HCT116 (cell line): ENCODE data around the gene HSPA2. TPM values are rescaled to one million over a fixed set of nuclear protein-coding genes. Genes with fewer than 3 reads are reported as not detected.

Experiments
- ATAC-seq: fragments of 200-7000 bp; cut with Tn5 transposase; 2 replicates; pipeline ENCODE4 v1.9.1; 2020; ENCODE audit warnings: mild to moderate bottlenecking, moderate library complexity
- BruUV-seq: library from RNA; stranded (reverse); fragments of 400-500 nt; replicated peaks from 2 replicates; lab custom pipeline; 2021; lab: Mats Ljungman, UMichigan
- CTCF ChIA-PET: fragments of 300-600 bp; sonication (Branson Sonifier 250); formaldehyde crosslinking; loops from one replicate; lab custom pipeline; 2021; ENCODE audit warnings: antibody characterized with exemption; lab: Charles Lee
- POLR2A ChIA-PET: fragments of 300-600, 350-600 bp; sonication (Branson Sonifier 250); formaldehyde crosslinking; loops from one replicate; lab custom pipeline; 2021; ENCODE audit warnings: antibody characterized with exemption; lab: Charles Lee
- RAD21 ChIA-PET, 2 experiments: fragments of 300-600 bp; sonication (Branson Sonifier 250); formaldehyde crosslinking; loops; one replicate each; lab custom pipeline; 2023; ENCODE audit warnings: low total read pairs in 2 of 2; ENCODE audit not compliant: uncharacterized antibody in 2 of 2, unreplicated experiment in 2 of 2, low non-redundant PET in 1 of 2; lab: Charles Lee
- DNase-seq: peaks from one replicate; pipeline ENCODE4 v3.0.0-alpha.2; 2010; ENCODE audit warnings: low read depth, low spot score
- H2AFZ ChIP-seq: fragments of 200-600 bp; shearing (Covaris generic), sonication (generic); 2 replicates; pipeline ENCODE4 v1.6.1; 2017; ENCODE audit warnings: low read depth, mixed run types, mixed read lengths, antibody characterized with exemption, low read length; ENCODE audit not compliant: poor library complexity, severe bottlenecking
- H3K27ac ChIP-seq: 2 replicates; pipeline ENCODE4 v1.5.1; 2012; ENCODE audit warnings: low read depth, low read length
- H3K27me3 ChIP-seq: fragments of 200-600 bp; sonication (generic); 2 replicates; pipeline ENCODE4 v1.6.1; 2016; ENCODE audit warnings: mixed run types, low read length, mixed read lengths; ENCODE audit not compliant: insufficient read depth
- H3K36me3 ChIP-seq, 2 experiments: fragments of 200-500 bp in 1 of 2; fragments of 200-600 bp in 1 of 2; sonication (Bioruptor generic) in 1 of 2; sonication (generic) in 1 of 2; 2 replicates each; pipeline versions ENCODE4 v1.5.1 to v1.6.1; 2014 to 2016; ENCODE audit warnings: low read length in 2 of 2, inconsistent platforms in 1 of 2, mixed read lengths in 1 of 2, mixed run types in 1 of 2; ENCODE audit not compliant: insufficient read depth in 2 of 2, control insufficient read depth in 1 of 2
- H3K4me1 ChIP-seq, 2 experiments: fragments of 200-600 bp in 1 of 2; sonication (generic) in 1 of 2; 2 replicates each; pipeline versions ENCODE4 v1.5.1 to v1.6.1; 2012 to 2017; ENCODE audit warnings: low read length in 2 of 2, inconsistent platforms in 1 of 2, mild to moderate bottlenecking in 1 of 2, mixed read lengths in 1 of 2, mixed run types in 1 of 2, moderate library complexity in 1 of 2; ENCODE audit not compliant: insufficient read depth in 2 of 2, control insufficient read depth in 1 of 2
- H3K4me2 ChIP-seq: fragments of 200-600 bp; sonication (generic); 2 replicates; pipeline ENCODE4 v1.6.1; 2017; ENCODE audit warnings: mixed run types, low read length, mixed read lengths
- H3K4me3 ChIP-seq, 2 experiments: fragments of 200-600 bp in 1 of 2; sonication (generic) in 1 of 2; replicated peaks in 1 of 2; 2 replicates each; pipeline ENCODE4 v1.5.1; 2011 to 2016; ENCODE audit warnings: low read length in 2 of 2, control low read depth in 1 of 2, low read depth in 1 of 2, mild to moderate bottlenecking in 1 of 2, mixed read lengths in 1 of 2, mixed run types in 1 of 2
- H3K79me2 ChIP-seq: fragments of 200-600 bp; sonication (generic); 2 replicates; pipeline ENCODE4 v1.6.1; 2017; ENCODE audit warnings: mild to moderate bottlenecking, mixed run types, low read length, moderate library complexity, mixed read lengths; ENCODE audit not compliant: insufficient read depth
- H3K9ac ChIP-seq: fragments of 200-600 bp; sonication (generic); 2 replicates; pipeline ENCODE4 v1.6.1; 2016; ENCODE audit warnings: low read length, mixed read lengths
- H3K9me2 ChIP-seq: fragments of 200-600 bp; sonication (generic), shearing (Covaris generic); 2 replicates; pipeline ENCODE4 v1.6.1; 2017; ENCODE audit warnings: mixed run types, mild to moderate bottlenecking, moderate library complexity; ENCODE audit not compliant: insufficient read depth
- H3K9me3 ChIP-seq, 2 experiments: fragments of 200-500 bp in 1 of 2; fragments of 200-600 bp in 1 of 2; sonication (Bioruptor generic) in 1 of 2; sonication (generic) in 1 of 2; 2 replicates each; pipeline ENCODE4 v1.6.1; 2014 to 2017; ENCODE audit warnings: low read length in 2 of 2, mixed read lengths in 2 of 2, inconsistent platforms in 1 of 2, low read depth in 1 of 2, mild to moderate bottlenecking in 1 of 2, mixed run types in 1 of 2, moderate library complexity in 1 of 2; ENCODE audit not compliant: control insufficient read depth in 1 of 2, insufficient read depth in 1 of 2
- H4K20me1 ChIP-seq: fragments of 200-600 bp; sonication (generic), shearing (Covaris generic); 2 replicates; pipeline ENCODE4 v1.6.1; 2017; ENCODE audit warnings: mixed run types, mild to moderate bottlenecking, moderate library complexity; ENCODE audit not compliant: insufficient read depth
- CBX3 ChIP-seq: IDR thresholded peaks from 2 replicates; pipeline ENCODE4 v1.6.1; 2012; ENCODE audit warnings: low read depth
- CEBPB ChIP-seq: IDR thresholded peaks from 2 replicates; pipeline ENCODE4 v1.6.1; 2012; ENCODE audit warnings: low read depth
- ELF1 ChIP-seq: IDR thresholded peaks from 2 replicates; pipeline ENCODE4 v1.6.1; 2012; ENCODE audit warnings: low read depth, borderline replicate concordance
- EZH2 ChIP-seq: fragments of 200-600 bp; sonication (generic); IDR thresholded peaks from 2 replicates; pipeline ENCODE4 v1.6.1; 2017; ENCODE audit warnings: antibody characterized with exemption, mixed run types
- FOSL1 ChIP-seq: IDR thresholded peaks from 2 replicates; pipeline ENCODE4 v1.6.1; 2012; ENCODE audit warnings: low read depth
- JUND ChIP-seq: IDR thresholded peaks from 2 replicates; pipeline ENCODE4 v1.6.1; 2012
- MAX ChIP-seq: IDR thresholded peaks from 2 replicates; pipeline ENCODE4 v1.6.1; 2012
- POLR2A ChIP-seq: IDR thresholded peaks from 2 replicates; pipeline ENCODE4 v1.7.0; 2011; ENCODE audit warnings: borderline replicate concordance; ENCODE audit not compliant: insufficient read depth, insufficient read length; ENCODE audit errors: extremely low read depth
- POLR2AphosphoS5 ChIP-seq: IDR thresholded peaks from 2 replicates; pipeline ENCODE4 v1.6.1; 2011; ENCODE audit warnings: mild to moderate bottlenecking, low read depth, low read length, moderate library complexity
- RAD21 ChIP-seq: IDR thresholded peaks from 2 replicates; pipeline ENCODE4 v1.6.1; 2012; ENCODE audit warnings: low read depth, mild to moderate bottlenecking
- REST ChIP-seq: IDR thresholded peaks from 2 replicates; pipeline ENCODE4 v1.6.1; 2012; ENCODE audit warnings: low read depth
- SIN3A ChIP-seq: IDR thresholded peaks from 2 replicates; pipeline ENCODE4 v1.6.1; 2012; ENCODE audit warnings: low read depth
- SP1 ChIP-seq: IDR thresholded peaks from 2 replicates; pipeline ENCODE4 v1.6.1; 2012; ENCODE audit warnings: low read depth
- SRF ChIP-seq: IDR thresholded peaks from 2 replicates; pipeline ENCODE4 v1.6.1; 2012; ENCODE audit warnings: low read depth
- TCF7L2 ChIP-seq: IDR thresholded peaks from 2 replicates; pipeline ENCODE4 v1.7.0; 2011; ENCODE audit warnings: borderline replicate concordance, inconsistent platforms; ENCODE audit not compliant: insufficient read depth, insufficient read length; ENCODE audit errors: extremely low read depth
- ZFX ChIP-seq: fragments of 450-650 bp; IDR thresholded peaks from 2 replicates; pipeline ENCODE4 v1.6.1; 2017
- ZNF274 ChIP-seq: fragments of 200-500 bp; sonication (Bioruptor generic); IDR thresholded peaks from 2 replicates; pipeline ENCODE4 v1.6.1; 2014; ENCODE audit warnings: mild to moderate bottlenecking, low read depth, low read length, inconsistent platforms
- intact Hi-C: fragments of 100-400 bp; cut with micrococcal nuclease; formaldehyde crosslinking; loops from 2 replicates; pipeline ENCODE4 v1.10.0; 2022
- total RNA-seq: library from RNA; stranded (reverse); gene quantifications from one replicate; pipeline ENCODE4 v1.2.1, GENCODE V29; 2021; ENCODE audit not compliant: unreplicated experiment

HSPA2 gene
- total RNA-seq, 1 experiment from 2014 or later, result 2.5 TPM

- Histone ChIP-seq H3K36me3 (no peaks in the 10 kb centered on the region), H3K4me1 (peaks cover 0 to 7% of the 10 kb centered on the region in 2 experiments; a peak in 1 of 4 replicates), H3K4me3 (no peak overlapping the region), H3K9me2 (no peaks in the 10 kb centered on the region), H3K79me2 (no peaks in the 10 kb centered on the region), H3K27me3 (no peaks in the 10 kb centered on the region)
- RAD21 ChIA-PET, result no interaction called here
- no peak for TF ChIP-seq RAD21
- TF ChIP-seq FOSL1, result no peak
- TF ChIP-seq POLR2AphosphoS5, result no peak
- TF ChIP-seq EZH2, result no peak
- TF ChIP-seq SIN3A, result no peak
- no peak for TF ChIP-seq ZFX
- TF ChIP-seq MAX, result no peak
- no peak for TF ChIP-seq REST
- TF ChIP-seq ZNF274, result no peak
- TF ChIP-seq CBX3, result no peak
- no peak for TF ChIP-seq CEBPB
- no peak for TF ChIP-seq TCF7L2
- TF ChIP-seq SP1, result no peak
- TF ChIP-seq POLR2A, result no peak
- TF ChIP-seq ELF1, result no peak
- TF ChIP-seq SRF, result no peak
- TF ChIP-seq JUND, result no peak
- TF ChIP-seq, all 23 proteins: peak for 0
- intact Hi-C loops, result no loop called here
- Histone ChIP-seq H4K20me1 (no peaks in the 10 kb centered on the region), H3K4me2 (peak overlapping the region; percentile 11; the same call in 1 of the 2 replicates), H3K27ac (no peak overlapping the region), H3K9ac (no peak overlapping the region), H2AFZ (no peak overlapping the region), H3K9me3 (no peaks in the 10 kb centered on the region)
- ChIA-PET POLR2A (no interaction called here), CTCF (no interaction called here)
- BruUV-seq, result no TSS peak
- ATAC-seq, result no peak
- DNase-seq, result no peak
Measured at GRCh38 chr14:64580467-64580866, 39.9 kb downstream of the HSPA2 start.
